ENCODE data around the gene PRSS33.

The PRSS33 gene

GRCh38 chr16:2768403-2769089 is 18.8 kb downstream of the PRSS33 start:
- no peak for TF ChIP-seq CTCF (conservative IDR thresholded peaks at IDR 0.05; ENCODE audit: low read length)
- TF ChIP-seq EZH2phosphoT487 (IDR thresholded peaks at IDR 0.05; ENCODE audit: borderline replicate concordance): no peak
- Histone ChIP-seq H3K4me3 (ENCODE audit: low read length, poor library complexity, severe bottlenecking) (no peak overlapping the region), H3K9ac (ENCODE audit: low read depth, low read length, poor library complexity, severe bottlenecking) (no peak overlapping the region), H3F3A (ENCODE audit: low read depth) (no peaks in the 10 kb centered on the region), H4K20me1 (ENCODE audit: insufficient read depth, low read length, poor library complexity, severe bottlenecking) (peaks cover 16% of the 10 kb centered on the region), H3K9me2 (replicated peaks; ENCODE audit: low read depth, low read length) (no peaks in the 10 kb centered on the region), H2AFZ (ENCODE audit: low read length) (no peak overlapping the region), H3K79me2 (ENCODE audit: insufficient read depth, low read length) (peaks cover 18% of the 10 kb centered on the region; the same call in 1 of the 2 replicates), H3K36me3 (ENCODE audit: insufficient read depth, low read length) (peaks cover 76% of the 10 kb centered on the region; the same call in 1 of the 2 replicates), H3K9me3 (ENCODE audit: insufficient read depth, low read depth, low read length) (no peaks in the 10 kb centered on the region), H3K27me3 (ENCODE audit: insufficient read depth, low read length, poor library complexity, severe bottlenecking) (no peaks in the 10 kb centered on the region), H3K4me1 (ENCODE audit: insufficient read depth, low read length, poor library complexity, severe bottlenecking) (no peaks in the 10 kb centered on the region), H3K4me2 (ENCODE audit: low read depth, low read length, poor library complexity, severe bottlenecking) (no peak overlapping the region)

- Histone ChIP-seq H3K9me3 (ENCODE audit: insufficient read depth, low read depth, low read length) (no peaks in the 10 kb centered on the region), H3K36me3 (ENCODE audit: insufficient read depth, low read length) (peaks cover 78% of the 10 kb centered on the region; the same call in 1 of the 2 replicates), H2AFZ (ENCODE audit: low read length) (no peak overlapping the region), H3K4me3 (ENCODE audit: low read length, poor library complexity, severe bottlenecking) (no peak overlapping the region), H3K27me3 (ENCODE audit: insufficient read depth, low read length, poor library complexity, severe bottlenecking) (no peaks in the 10 kb centered on the region), H3F3A (ENCODE audit: low read depth) (no peaks in the 10 kb centered on the region), H3K9ac (ENCODE audit: low read depth, low read length, poor library complexity, severe bottlenecking) (no peak overlapping the region), H3K4me1 (ENCODE audit: insufficient read depth, low read length, poor library complexity, severe bottlenecking) (no peaks in the 10 kb centered on the region), H4K20me1 (ENCODE audit: insufficient read depth, low read length, poor library complexity, severe bottlenecking) (peaks cover 17% of the 10 kb centered on the region), H3K79me2 (ENCODE audit: insufficient read depth, low read length) (peaks cover 20% of the 10 kb centered on the region; the same call in 1 of the 2 replicates), H3K9me2 (replicated peaks; ENCODE audit: low read depth, low read length) (no peaks in the 10 kb centered on the region), H3K4me2 (ENCODE audit: low read depth, low read length, poor library complexity, severe bottlenecking) (no peak overlapping the region)
- TF ChIP-seq EZH2phosphoT487 (IDR thresholded peaks at IDR 0.05; ENCODE audit: borderline replicate concordance) (no peak), CTCF (conservative IDR thresholded peaks at IDR 0.05; ENCODE audit: low read length) (no peak)
These were observed 19.5 kb downstream of the PRSS33 start for GRCh38 chr16:2767891-2768290.

- peaks cover 17% of the 10 kb centered on the region for H4K20me1 ChIP-seq (ENCODE audit: insufficient read depth, low read length, poor library complexity, severe bottlenecking)
- no peak overlapping the region for H3K4me2 ChIP-seq (ENCODE audit: low read depth, low read length, poor library complexity, severe bottlenecking)
- no peaks in the 10 kb centered on the region for H3K27me3 ChIP-seq (ENCODE audit: insufficient read depth, low read length, poor library complexity, severe bottlenecking)
- H3K9ac ChIP-seq (ENCODE audit: low read depth, low read length, poor library complexity, severe bottlenecking): no peak overlapping the region
- no peaks in the 10 kb centered on the region for H3F3A ChIP-seq (ENCODE audit: low read depth)
- no peaks in the 10 kb centered on the region for H3K4me1 ChIP-seq (ENCODE audit: insufficient read depth, low read length, poor library complexity, severe bottlenecking)
- TF ChIP-seq EZH2phosphoT487 (IDR thresholded peaks at IDR 0.05; ENCODE audit: borderline replicate concordance) (no peak), CTCF (conservative IDR thresholded peaks at IDR 0.05; ENCODE audit: low read length) (no peak)
- no peaks in the 10 kb centered on the region for H3K9me3 ChIP-seq (ENCODE audit: insufficient read depth, low read depth, low read length)
- peaks cover 85% of the 10 kb centered on the region; the same call in 1 of the 2 replicates for H3K36me3 ChIP-seq (ENCODE audit: insufficient read depth, low read length)
- peaks cover 23% of the 10 kb centered on the region; the same call in 1 of the 2 replicates for H3K79me2 ChIP-seq (ENCODE audit: insufficient read depth, low read length)
- no peak overlapping the region for H3K4me3 ChIP-seq (ENCODE audit: low read length, poor library complexity, severe bottlenecking)
- no peak overlapping the region for H2AFZ ChIP-seq (ENCODE audit: low read length)
- no peaks in the 10 kb centered on the region for H3K9me2 ChIP-seq (replicated peaks; ENCODE audit: low read depth, low read length)
These were observed 20.1 kb downstream of the PRSS33 start for GRCh38 chr16:2767140-2767731.

Measured in Loucy (cell line).